ENCODE results near the gene SLAMF9. TPM values are rescaled to one million over a fixed set of nuclear protein-coding genes. Genes with fewer than 3 reads are reported as not detected.

Gene SLAMF9
- total and polyA plus RNA-seq, 3 experiments from 2014 or later: not detected

- no peak for DNase-seq
- Mint-ChIP-seq H3K4me1 (peaks cover 8 to 10% (median 10%) of the 10 kb centered on the region in 3 donors), H3K27me3 (peaks cover 16 to 41% of the 10 kb centered on the region in 2 donors), H3K9me3 (no peaks in the 10 kb centered on the region), H3K27ac (peak overlapping the region in 3 of 8 donors; percentile 13 to 48 (median 42)), H3K4me3 (no peak overlapping the region), H3K36me3 (peaks cover 0 to 3% (median 0%) of the 10 kb centered on the region in 3 donors)
- Histone ChIP-seq H3K9me3 (ENCODE audit: low read length) (no peaks in the 10 kb centered on the region), H3K27ac (ENCODE audit: low read depth, low read length) (no peak overlapping the region), H3K36me3 (ENCODE audit: insufficient read depth, low read length) (no peaks in the 10 kb centered on the region), H3K27me3 (ENCODE audit: insufficient read depth, low read length, poor library complexity, severe bottlenecking) (peaks cover 11% of the 10 kb centered on the region), H3K4me3 (ENCODE audit: low read length) (no peak overlapping the region), H3K4me1 (ENCODE audit: insufficient read depth, low read length) (peaks cover 6% of the 10 kb centered on the region)
- ChIA-PET CTCF (interaction anchor here (1.0 kb wide), 1 partner anchor 56 kb away, joined by 3 read pairs; no protein-coding TSS in a partner anchor), POLR2A (no interaction called here)
Observed at GRCh38 chr1:159949123-159949522, 4.9 kb downstream of the SLAMF9 start.

DNA sequence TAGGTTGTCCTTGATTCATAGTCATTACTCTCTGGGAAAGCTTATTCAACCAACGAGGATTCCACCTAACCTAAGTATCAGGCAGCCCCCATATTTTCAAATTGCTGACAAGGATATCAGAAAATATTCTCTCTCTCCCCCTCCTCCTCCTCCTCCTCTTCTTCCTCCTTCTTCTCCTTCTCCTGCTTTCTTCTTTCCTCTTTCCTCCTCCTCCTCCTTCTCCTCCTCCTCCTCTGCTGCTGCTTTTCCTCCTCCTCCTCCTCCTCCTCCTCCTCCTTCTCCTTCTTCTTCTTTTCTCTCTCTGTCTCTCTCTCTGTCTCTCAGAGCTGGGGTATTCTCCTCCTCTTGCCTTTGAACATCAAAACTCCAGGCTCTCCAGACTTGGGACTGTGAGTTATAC lies 6.1 kb downstream of the SLAMF9 start:
- H3K4me3 ChIP-seq (ENCODE audit: low read length): no peak overlapping the region
- no peaks in the 10 kb centered on the region for H3K36me3 ChIP-seq (ENCODE audit: insufficient read depth, low read length)
- H3K9me3 Mint-ChIP-seq: no peaks in the 10 kb centered on the region
- peaks cover 22% of the 10 kb centered on the region for H3K27me3 ChIP-seq (ENCODE audit: insufficient read depth, low read length, poor library complexity, severe bottlenecking)
- no peak for DNase-seq
- H3K36me3 Mint-ChIP-seq: peaks cover 0 to 3% (median 0%) of the 10 kb centered on the region in 3 donors
- H3K4me1 ChIP-seq (ENCODE audit: insufficient read depth, low read length): peaks cover 6% of the 10 kb centered on the region
- peaks cover 8 to 10% (median 10%) of the 10 kb centered on the region in 3 donors for H3K4me1 Mint-ChIP-seq
- ChIA-PET CTCF (interaction anchor here (1.6 kb wide), 1 partner anchor 55 kb away, joined by 7 read pairs; no protein-coding TSS in a partner anchor), POLR2A (no interaction called here)
- H3K9me3 ChIP-seq (ENCODE audit: low read length): no peaks in the 10 kb centered on the region
- no peak overlapping the region for H3K27ac ChIP-seq (ENCODE audit: low read depth, low read length)
- H3K4me3 Mint-ChIP-seq: no peak overlapping the region
- no peak overlapping the region for H3K27ac Mint-ChIP-seq
- H3K27me3 Mint-ChIP-seq: peaks cover 15 to 42% of the 10 kb centered on the region in 2 donors

DNA sequence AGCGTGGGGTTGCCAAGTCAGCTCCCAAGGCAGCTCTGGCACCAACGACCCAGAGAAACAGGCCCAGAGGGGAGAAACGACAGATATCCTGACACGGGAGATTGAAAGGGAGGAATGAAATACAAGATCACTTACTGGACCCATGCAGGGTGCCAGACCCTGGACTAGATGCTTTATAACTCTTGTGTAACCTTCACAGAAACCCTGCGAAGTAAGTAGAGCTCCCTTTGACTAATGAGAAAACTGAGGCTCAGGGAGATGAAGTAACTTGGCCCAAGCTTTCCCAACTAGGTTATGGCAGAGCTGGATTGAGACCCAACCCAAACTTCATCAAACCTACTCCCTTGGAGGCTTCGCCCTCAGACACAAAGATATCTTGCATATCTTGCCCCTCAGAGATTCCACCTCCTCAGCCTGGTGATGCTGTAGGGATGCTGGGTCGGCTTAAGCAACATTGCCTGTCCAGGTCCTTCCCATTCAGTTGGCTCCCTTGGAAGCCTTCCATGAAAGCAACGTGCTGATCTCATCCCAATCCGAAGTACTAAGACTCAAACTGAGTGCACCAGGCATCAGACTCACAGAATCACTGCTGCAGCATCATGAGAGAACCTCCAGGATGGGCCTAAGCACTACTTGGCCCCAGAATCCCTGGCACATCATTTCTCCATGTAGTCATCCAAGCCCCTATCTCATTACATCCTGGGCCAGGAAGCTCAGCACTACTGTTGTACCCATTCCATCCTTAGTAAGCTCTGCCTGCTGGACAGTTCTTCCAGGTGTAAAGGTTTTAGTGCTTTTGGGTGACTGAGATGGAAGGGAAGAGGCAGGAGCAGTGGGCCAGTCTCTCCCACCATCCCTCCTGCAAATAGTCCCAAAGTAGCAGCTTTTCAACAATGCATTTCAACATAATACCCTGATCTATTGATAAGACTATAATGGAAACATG lies 7.5 kb downstream of the SLAMF9 start:
- no peaks in the 10 kb centered on the region for H3K9me3 ChIP-seq (ENCODE audit: low read length)
- Mint-ChIP-seq H3K27ac (no peak overlapping the region), H3K27me3 (peaks cover 17 to 40% of the 10 kb centered on the region in 2 donors), H3K36me3 (peaks cover 0 to 5% (median 0%) of the 10 kb centered on the region in 3 donors), H3K4me1 (peaks cover 8 to 10% (median 10%) of the 10 kb centered on the region in 3 donors), H3K9me3 (no peaks in the 10 kb centered on the region), H3K4me3 (peak overlapping the region in 6 of 7 donors; percentile 24 to 85 (median 60))
- no peaks in the 10 kb centered on the region for H3K36me3 ChIP-seq (ENCODE audit: insufficient read depth, low read length)
- H3K4me3 ChIP-seq (ENCODE audit: low read length): peak overlapping the region; percentile 39
- ChIA-PET CTCF (interaction anchor here (0.7 to 2.9 kb wide), 12 partner anchors 10 to 148 kb away, joined by 3 to 20 read pairs (median 5); partner anchors contain the start of gene TAGLN2), POLR2A (interaction anchor here (0.7 to 1.3 kb wide), 2 partner anchors 21 to 23 kb away, joined by 4 read pairs; partner anchors contain the start of gene TAGLN2)
- no peak overlapping the region for H3K27ac ChIP-seq (ENCODE audit: low read depth, low read length)
- H3K27me3 ChIP-seq (ENCODE audit: insufficient read depth, low read length, poor library complexity, severe bottlenecking): peaks cover 23% of the 10 kb centered on the region
- H3K4me1 ChIP-seq (ENCODE audit: insufficient read depth, low read length): peaks cover 6% of the 10 kb centered on the region
- DNase-seq: no peak

DNA sequence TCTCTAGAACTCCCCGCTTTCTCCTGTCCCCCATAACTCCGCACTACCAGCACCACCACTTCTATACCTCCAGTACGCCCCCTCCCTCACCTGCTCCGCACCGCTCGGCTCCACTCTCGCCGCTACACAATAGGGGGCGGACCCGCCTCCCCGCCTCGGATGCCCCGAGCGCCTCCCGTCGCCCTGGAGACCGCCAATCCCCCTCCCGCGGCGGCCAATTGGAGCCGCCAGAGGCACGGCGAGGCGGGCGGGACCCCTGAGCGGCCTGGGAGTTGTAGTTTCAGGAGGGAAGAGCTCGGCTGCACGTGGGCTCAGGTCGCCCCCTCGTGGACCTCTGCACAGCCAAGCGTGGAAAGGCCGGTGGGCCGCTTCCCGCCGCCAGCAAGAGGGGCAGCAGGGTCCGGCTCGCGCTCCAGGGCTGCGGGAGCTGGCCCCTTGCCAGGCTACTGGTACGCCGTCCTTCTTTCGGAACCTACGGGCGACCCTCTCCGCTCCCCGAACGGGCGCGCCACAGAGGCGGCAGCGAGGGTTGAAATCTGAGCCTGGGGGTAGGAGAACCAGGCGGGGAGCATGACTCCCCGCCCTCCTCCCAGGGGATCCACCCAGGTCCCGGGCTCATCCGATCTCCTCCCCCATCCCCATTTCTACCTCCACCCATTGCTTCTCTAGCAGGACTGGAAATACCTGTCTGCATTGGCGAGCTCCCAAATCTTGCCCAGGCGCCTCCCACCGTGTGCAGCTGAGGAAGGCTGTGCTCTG lies 8.4 kb downstream of the SLAMF9 start, which contains the start of gene IGSF9:
TSS of gene IGSF9 (minus strand) at position 131 of the 759 bp plus-strand sequence. CDS start 2,159 bp downstream, outside the sequence.
- H3K4me3 Mint-ChIP-seq: peak within 1 kb of the TSS; percentile 29 to 85 (median 70)
- no peaks in the 10 kb centered on the region for H3K9me3 ChIP-seq (ENCODE audit: low read length)
- no peak within 1 kb of the TSS for H3K27ac ChIP-seq (ENCODE audit: low read depth, low read length)
- CTCF ChIA-PET: interaction anchor here (0.7 to 2.9 kb wide), 11 partner anchors 10 to 147 kb away, joined by 3 to 20 read pairs (median 5); partner anchors contain the start of gene TAGLN2
- POLR2A ChIA-PET: interaction anchor here (0.7 to 1.3 kb wide), 2 partner anchors 20 to 22 kb away, joined by 4 read pairs; partner anchors contain the start of gene TAGLN2
- H3K9me3 Mint-ChIP-seq: no peaks in the 10 kb centered on the region
- H3K27me3 Mint-ChIP-seq: peaks cover 18 to 34% of the 10 kb centered on the region in 2 donors
- H3K4me1 Mint-ChIP-seq: peaks cover 8 to 10% (median 10%) of the 10 kb centered on the region in 3 donors
- DNase-seq: peak; percentile 63 to 90 (median 78)
- H3K36me3 ChIP-seq (ENCODE audit: insufficient read depth, low read length): no peaks in the 10 kb centered on the region
- H3K27me3 ChIP-seq (ENCODE audit: insufficient read depth, low read length, poor library complexity, severe bottlenecking): peaks cover 25% of the 10 kb centered on the region
- H3K4me1 ChIP-seq (ENCODE audit: insufficient read depth, low read length): peaks cover 6% of the 10 kb centered on the region
- H3K4me3 ChIP-seq (ENCODE audit: low read length): peak within 1 kb of the TSS; percentile 39
- H3K27ac Mint-ChIP-seq: peak within 1 kb of the TSS in 2 of 8 donors; percentile 5 to 58
- H3K36me3 Mint-ChIP-seq: peaks cover 0 to 5% (median 0%) of the 10 kb centered on the region in 3 donors

DNA sequence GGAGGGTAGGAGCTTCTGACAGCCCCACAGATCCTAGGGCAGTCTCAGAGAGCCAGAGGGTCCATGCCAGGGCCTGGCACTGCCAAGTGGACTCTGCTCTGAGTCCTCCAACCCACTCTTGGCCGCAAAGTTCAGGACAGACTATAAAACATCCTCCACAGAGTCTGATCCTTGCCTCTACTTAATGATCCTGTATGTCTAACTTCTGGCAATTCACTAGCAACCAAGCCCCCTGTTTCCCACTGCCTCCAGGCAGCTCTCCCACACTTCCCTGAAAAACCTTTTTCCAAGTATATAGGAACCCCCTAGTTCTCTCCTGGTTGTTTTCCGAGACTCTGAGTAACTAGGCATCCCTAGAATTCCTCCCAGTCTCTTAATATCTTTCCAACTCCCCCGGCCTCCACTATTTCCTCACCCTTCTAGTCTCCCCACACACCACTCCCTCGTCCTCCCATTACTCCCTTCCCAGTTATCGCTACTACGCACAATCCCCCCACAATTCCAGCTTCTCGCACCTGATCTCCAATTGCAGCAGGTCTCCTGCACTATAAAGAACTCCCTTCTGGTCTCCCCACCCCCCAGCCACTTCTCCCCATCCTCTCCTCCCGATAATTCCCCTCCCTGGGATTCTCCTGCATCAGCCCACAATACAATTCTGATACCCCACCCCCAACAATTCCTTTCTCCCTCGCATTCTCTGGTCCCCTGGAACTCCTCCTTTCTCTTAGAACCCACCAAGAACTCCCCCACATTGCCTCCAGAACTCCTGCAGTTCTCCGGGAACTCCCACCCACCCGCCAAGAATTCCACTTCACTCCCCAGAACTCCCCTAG lies 9.2 kb downstream of the SLAMF9 start:
- H3K4me1 ChIP-seq (ENCODE audit: insufficient read depth, low read length): peaks cover 6% of the 10 kb centered on the region
- peaks cover 25% of the 10 kb centered on the region for H3K27me3 ChIP-seq (ENCODE audit: insufficient read depth, low read length, poor library complexity, severe bottlenecking)
- peaks cover 8 to 10% (median 10%) of the 10 kb centered on the region in 3 donors for H3K4me1 Mint-ChIP-seq
- peak overlapping the region; percentile 29 to 73 (median 68) for H3K4me3 Mint-ChIP-seq
- ChIA-PET POLR2A (no interaction called here), CTCF (interaction anchor here (0.8 to 2.9 kb wide), 6 partner anchors 9 to 146 kb away, joined by 3 to 20 read pairs (median 4); no protein-coding TSS in a partner anchor)
- no peak for DNase-seq
- no peaks in the 10 kb centered on the region for H3K9me3 ChIP-seq (ENCODE audit: low read length)
- H3K27ac Mint-ChIP-seq: peak overlapping the region in 2 of 8 donors; percentile 5 to 58
- peaks cover 0 to 5% (median 0%) of the 10 kb centered on the region in 3 donors for H3K36me3 Mint-ChIP-seq
- H3K4me3 ChIP-seq (ENCODE audit: low read length): peak overlapping the region; percentile 39
- H3K27ac ChIP-seq (ENCODE audit: low read depth, low read length): no peak overlapping the region
- H3K36me3 ChIP-seq (ENCODE audit: insufficient read depth, low read length): no peaks in the 10 kb centered on the region
- H3K27me3 Mint-ChIP-seq: peaks cover 21 to 31% of the 10 kb centered on the region in 2 donors
- H3K9me3 Mint-ChIP-seq: no peaks in the 10 kb centered on the region

DNA sequence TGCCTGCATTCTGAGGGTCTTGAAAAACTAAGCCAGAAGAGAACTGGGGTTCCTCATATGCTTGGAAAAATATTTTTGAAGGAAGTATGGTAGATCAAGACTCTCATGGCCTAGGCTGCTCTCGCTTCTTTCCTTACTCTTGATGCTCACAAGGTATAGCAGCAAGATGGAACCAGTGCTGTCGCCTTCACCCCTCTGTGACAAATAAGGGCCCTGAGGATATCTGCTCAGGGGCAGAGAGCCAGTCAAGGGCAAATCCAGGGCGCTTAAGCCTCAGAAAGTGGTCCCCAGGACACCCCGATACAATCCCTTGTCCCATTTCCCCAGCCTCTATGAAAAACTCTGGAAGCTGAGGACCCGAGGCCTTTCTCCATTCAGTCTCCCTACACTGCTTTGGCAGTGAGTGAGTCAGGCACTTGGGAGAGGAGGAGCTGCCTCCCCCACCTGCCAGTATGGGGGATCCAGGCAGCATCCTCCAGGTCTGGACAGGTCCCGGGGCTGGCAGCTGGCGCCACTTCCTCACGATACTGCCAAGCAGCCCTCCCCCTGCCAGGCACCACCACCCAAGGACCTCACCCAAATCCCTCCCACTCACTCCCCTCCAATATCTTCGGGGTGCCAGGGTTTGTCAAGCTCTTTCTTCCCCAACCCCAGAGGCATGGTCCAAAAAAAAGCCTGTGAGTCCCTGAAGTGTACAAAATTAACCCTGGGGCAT lies 10.0 kb downstream of the SLAMF9 start:
- DNase-seq: no peak
- no peak overlapping the region for H3K27ac ChIP-seq (ENCODE audit: low read depth, low read length)
- no peaks in the 10 kb centered on the region for H3K9me3 ChIP-seq (ENCODE audit: low read length)
- Mint-ChIP-seq H3K36me3 (peaks cover 0 to 5% (median 0%) of the 10 kb centered on the region in 3 donors), H3K9me3 (no peaks in the 10 kb centered on the region), H3K27me3 (peaks cover 23 to 33% of the 10 kb centered on the region in 2 donors), H3K4me1 (peaks cover 8 to 10% (median 10%) of the 10 kb centered on the region in 3 donors), H3K27ac (no peak overlapping the region), H3K4me3 (no peak overlapping the region)
- H3K36me3 ChIP-seq (ENCODE audit: insufficient read depth, low read length): no peaks in the 10 kb centered on the region
- H3K27me3 ChIP-seq (ENCODE audit: insufficient read depth, low read length, poor library complexity, severe bottlenecking): peaks cover 25% of the 10 kb centered on the region
- ChIA-PET CTCF (interaction anchor here (0.8 to 2.9 kb wide), 3 partner anchors 8 to 62 kb away, joined by 3 to 20 read pairs (median 4); no protein-coding TSS in a partner anchor), POLR2A (no interaction called here)
- peaks cover 6% of the 10 kb centered on the region for H3K4me1 ChIP-seq (ENCODE audit: insufficient read depth, low read length)
- H3K4me3 ChIP-seq (ENCODE audit: low read length): no peak overlapping the region

All from CD8-positive, alpha-beta memory T cell (primary cell).